H1 (cell line): Measurements from ENCODE around the gene PPM1L. TPM values are rescaled to one million over a fixed set of nuclear protein-coding genes. Genes with fewer than 3 reads are reported as not detected.
A peak's percentile ranks its signal among the peaks of the same experiment; 100 is the strongest.

ENCODE experiments used
- CTCF ChIA-PET: fragments of 300-600 bp; sonication (Branson Sonifier 250); formaldehyde crosslinking; loops from one replicate; lab custom pipeline; 2021; ENCODE audit not compliant: partially characterized antibody; lab: Charles Lee
- POLR2A ChIA-PET: fragments of 300-600 bp; sonication (Branson Sonifier 250); formaldehyde crosslinking; loops from one replicate; lab custom pipeline; 2021; ENCODE audit warnings: inconsistent platforms; ENCODE audit not compliant: partially characterized antibody; lab: Charles Lee
- DNase-seq, 2 experiments: peaks; one replicate each; pipeline versions ENCODE4 v3.0.0 to v3.0.0-alpha.2; 2010 to 2022; ENCODE audit warnings: low spot score in 2 of 2, low read depth in 1 of 2, mixed read lengths in 1 of 2
- FAIRE-seq: peaks from 2 replicates; lab custom pipeline; 2011; peaks lifted over from hg19 to GRCh38; lab: Jason Lieb, UNC
- H2AFZ ChIP-seq: 2 replicates; pipeline ENCODE4 v1.8.1; 2012; ENCODE audit warnings: low read length, inconsistent platforms
- H2AK5ac ChIP-seq: 2 replicates; pipeline ENCODE4 v1.6.1; 2013; ENCODE audit warnings: low read depth, low read length
- H2BK120ac ChIP-seq: replicated peaks from 2 replicates; pipeline ENCODE3; 2013; ENCODE audit warnings: low read depth, low read length, inconsistent platforms
- H2BK12ac ChIP-seq: 2 replicates; pipeline ENCODE4 v1.6.1; 2013; ENCODE audit warnings: low read depth, low read length
- H2BK15ac ChIP-seq: 2 replicates; pipeline ENCODE4 v1.6.1; 2013; ENCODE audit warnings: low read length
- H2BK20ac ChIP-seq: 2 replicates; pipeline ENCODE4 v1.6.1; 2013; ENCODE audit warnings: low read length
- H2BK5ac ChIP-seq: 2 replicates; pipeline ENCODE4 v1.6.1; 2013; ENCODE audit warnings: low read depth, low read length
- H3K14ac ChIP-seq: 2 replicates; pipeline ENCODE4 v1.6.1; 2013; ENCODE audit warnings: inconsistent platforms; ENCODE audit not compliant: insufficient read length
- H3K18ac ChIP-seq: 2 replicates; pipeline ENCODE4 v1.6.1; 2013; ENCODE audit warnings: low read length; ENCODE audit errors: extremely low read depth
- H3K23ac ChIP-seq: 2 replicates; pipeline ENCODE4 v1.6.1; 2013; ENCODE audit warnings: inconsistent platforms; ENCODE audit not compliant: insufficient read length
- H3K23me2 ChIP-seq: 2 replicates; pipeline ENCODE4 v1.6.1; 2013; ENCODE audit warnings: low read depth, low read length
- H3K27ac ChIP-seq: 2 replicates; pipeline ENCODE4 v1.6.1; 2011; ENCODE audit warnings: low read depth, low read length, inconsistent platforms
- H3K27me3 ChIP-seq, 4 experiments: replicated peaks in 1 of 4; 1 replicate in 1 of 4; 2 replicates in 3 of 4; pipeline versions ENCODE4 v1.6.1 to v1.8.1; 2011 to 2013; ENCODE audit warnings: low read length in 3 of 4, mild to moderate bottlenecking in 3 of 4, inconsistent platforms in 2 of 4, mixed read lengths in 2 of 4, moderate library complexity in 1 of 4; ENCODE audit not compliant: control insufficient read depth in 3 of 4, insufficient read depth in 3 of 4; ENCODE audit errors: extremely low read depth in 1 of 4
- H3K36me3 ChIP-seq, 4 experiments: 2 replicates each; pipeline versions ENCODE4 v1.6.1 to v1.8.1; 2011 to 2013; ENCODE audit warnings: mild to moderate bottlenecking in 4 of 4, low read length in 3 of 4, moderate library complexity in 2 of 4, control low read depth in 1 of 4, inconsistent platforms in 1 of 4; ENCODE audit not compliant: insufficient read depth in 4 of 4, control insufficient read depth in 2 of 4
- H3K4ac ChIP-seq: replicated peaks from 2 replicates; pipeline ENCODE3; 2013; ENCODE audit warnings: low read length, low read depth, mixed read lengths, inconsistent platforms; ENCODE audit not compliant: insufficient read length
- H3K4me1 ChIP-seq, 4 experiments: replicated peaks in 1 of 4; 1 replicate in 1 of 4; 2 replicates in 3 of 4; pipeline versions ENCODE4 v1.6.1 to v1.8.1; 2011 to 2013; ENCODE audit warnings: low read length in 3 of 4, inconsistent platforms in 2 of 4, mixed read lengths in 1 of 4; ENCODE audit not compliant: insufficient read depth in 4 of 4, control insufficient read depth in 3 of 4
- H3K4me2 ChIP-seq, 2 experiments: 2 replicates each; pipeline versions ENCODE4 v1.6.1 to v1.8.1; 2011 to 2013; ENCODE audit warnings: low read depth in 2 of 2, low read length in 2 of 2, control low read depth in 1 of 2, inconsistent platforms in 1 of 2, mild to moderate bottlenecking in 1 of 2; ENCODE audit not compliant: insufficient read depth in 1 of 2
- H3K4me3 ChIP-seq, 4 experiments: fragments of 200-600, 300-600 bp in 1 of 4; sonication (generic), shearing (Covaris generic), sonication (Bioruptor Twin) in 1 of 4; 2 replicates each; pipeline versions ENCODE4 v1.5.1 to v1.8.1; 2011 to 2016; ENCODE audit warnings: low read length in 4 of 4, low read depth in 3 of 4, control low read depth in 2 of 4, inconsistent platforms in 2 of 4, mild to moderate bottlenecking in 2 of 4, mixed read lengths in 1 of 4, moderate library complexity in 1 of 4; ENCODE audit not compliant: insufficient read depth in 2 of 4; ENCODE audit errors: extremely low read depth in 1 of 4
- H3K56ac ChIP-seq: replicated peaks from 2 replicates; pipeline ENCODE3; 2013; ENCODE audit warnings: low read depth, mild to moderate bottlenecking, mixed read lengths, low read length, inconsistent platforms; ENCODE audit not compliant: insufficient read length
- H3K79me1 ChIP-seq: 2 replicates; pipeline ENCODE4 v1.6.1; 2013; ENCODE audit warnings: low read depth, low read length, control low read depth
- H3K79me2 ChIP-seq, 2 experiments: 2 replicates each; pipeline versions ENCODE4 v1.6.1 to v1.8.1; 2012 to 2013; ENCODE audit warnings: low read length in 2 of 2, mild to moderate bottlenecking in 2 of 2, inconsistent platforms in 1 of 2; ENCODE audit not compliant: insufficient read depth in 2 of 2, control insufficient read depth in 1 of 2
- H3K9ac ChIP-seq, 4 experiments: replicated peaks in 1 of 4; 1 replicate in 1 of 4; 2 replicates in 3 of 4; pipeline versions ENCODE4 v1.6.1 to v1.8.1; 2011 to 2013; ENCODE audit warnings: low read depth in 3 of 4, low read length in 3 of 4, control low read depth in 2 of 4, mild to moderate bottlenecking in 2 of 4, moderate library complexity in 2 of 4, inconsistent platforms in 1 of 4; ENCODE audit errors: extremely low read depth in 1 of 4
- H3K9me3 ChIP-seq, 2 experiments: 2 replicates each; pipeline versions ENCODE4 v1.6.1 to v1.8.1; 2012 to 2013; ENCODE audit warnings: mild to moderate bottlenecking in 2 of 2, moderate library complexity in 2 of 2, control low read depth in 1 of 2, inconsistent platforms in 1 of 2, low read depth in 1 of 2, low read length in 1 of 2, mixed read lengths in 1 of 2; ENCODE audit not compliant: insufficient read depth in 2 of 2
- H4K20me1 ChIP-seq, 2 experiments: replicated peaks in 1 of 2; 2 replicates each; pipeline versions ENCODE3 to v1.8.1; 2011 to 2013; ENCODE audit warnings: inconsistent platforms in 2 of 2, low read length in 2 of 2, mild to moderate bottlenecking in 1 of 2; ENCODE audit not compliant: insufficient read depth in 2 of 2, control insufficient read depth in 1 of 2
- H4K5ac ChIP-seq: 2 replicates; pipeline ENCODE4 v1.6.1; 2013; ENCODE audit warnings: low read length, low read depth, mixed read lengths, inconsistent platforms; ENCODE audit not compliant: insufficient read length
- H4K8ac ChIP-seq: 2 replicates; pipeline ENCODE4 v1.8.0; 2013; ENCODE audit warnings: mild to moderate bottlenecking, moderate library complexity, low read length, inconsistent platforms; ENCODE audit not compliant: insufficient read depth; ENCODE audit errors: extremely low read depth
- H4K91ac ChIP-seq: replicated peaks from 2 replicates; pipeline ENCODE3; 2013; ENCODE audit warnings: low read length, mixed read lengths, inconsistent platforms; ENCODE audit not compliant: insufficient read length
- SP2 ChIP-seq: IDR thresholded peaks from 2 replicates; pipeline ENCODE4 v1.6.1; 2012; ENCODE audit warnings: mild to moderate bottlenecking, low read length, inconsistent platforms
- SRF ChIP-seq: IDR thresholded peaks from 2 replicates; pipeline ENCODE4 v1.6.1; 2011; ENCODE audit warnings: mild to moderate bottlenecking, low read depth, low read length, moderate library complexity
- WGBS, 2 experiments: shearing (Covaris generic) in 1 of 2; methylation state at CpG; one replicate each; pipeline versions ENCODE4 v1.1.6 to v1.1.7; 2013 to 2015; ENCODE audit warnings: low lambda C conversion rate in 2 of 2, mixed read lengths in 2 of 2, inconsistent platforms in 1 of 2, low coverage in 1 of 2, missing lambda C conversion rate in 1 of 2; ENCODE audit not compliant: insufficient replicate concordance in 2 of 2, insufficient coverage in 1 of 2, insufficient read length in 1 of 2; ENCODE audit errors: extremely low coverage in 1 of 2, missing lambda C conversion rate in 1 of 2; 5-methylcytosine and 5-hydroxymethylcytosine counted together
- polyA plus RNA-seq, 7 experiments: library from polyadenylated mRNA; depleted of rRNA in 3 of 7; stranded (reverse) in 5 of 7; unstranded in 2 of 7; fragments of >200 nt in 5 of 7; fragments of 200-250 nt in 2 of 7; gene quantifications; 1 replicate in 5 of 7; 2 replicates in 1 of 7; 4 replicates in 1 of 7; pipeline versions ENCODE4 v1.2.1 to v1.2.3, GENCODE V29; 2011 to 2013; ENCODE audit warnings: missing spikeins in 2 of 7, mixed read lengths in 2 of 7
- total RNA-seq: library from RNA; stranded (reverse); fragmentation: NEBNext Ultra II Directional; extraction: Animal tissue kit (Norgen Biotek cat#: 25700); gene quantifications from 2 replicates; pipeline ENCODE4 v1.2.1, GENCODE V29; 2021

PPM1L gene
- total and polyA plus RNA-seq, 2 of the 8 experiments (the other 6 are each of a cell fraction or from before 2014, with no cell fraction given), result 2.8 to 18.1 TPM

DNA sequence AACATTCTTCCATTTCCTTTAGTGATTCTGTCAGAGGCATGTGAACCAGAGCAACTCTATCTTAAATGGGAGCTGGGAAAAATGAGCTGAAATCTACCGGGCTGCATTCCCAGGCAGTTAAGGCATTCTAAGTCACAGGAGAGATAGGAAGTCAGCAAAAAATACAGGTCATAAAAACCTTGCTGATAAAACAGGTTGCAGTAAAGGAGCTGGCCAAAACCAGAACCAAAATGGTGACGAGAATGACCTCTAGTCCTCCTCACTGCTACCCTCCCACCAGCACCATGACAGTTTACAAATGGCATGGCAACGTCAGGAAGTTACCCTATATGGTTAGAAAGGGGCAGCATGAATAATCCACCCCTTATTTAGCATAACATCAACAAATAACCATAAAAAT is 282.7 kb downstream of the PPM1L start:
- TF ChIP-seq SRF (peak; percentile 57), SP2 (no peak)
- TF ChIP-seq, all 59 proteins: peak for 1
- no peak overlapping the region for H4K8ac ChIP-seq
- H3K79me2 ChIP-seq, result no peaks in the 10 kb centered on the region
- FAIRE-seq (no peak), DNase-seq (no peak)
- H2BK120ac ChIP-seq, result no peak overlapping the region
- no peak overlapping the region for H3K4ac ChIP-seq
- no peak overlapping the region for H3K4me2 ChIP-seq
- no peak overlapping the region for H3K23ac ChIP-seq
- no peak overlapping the region for H3K18ac ChIP-seq
- H3K56ac ChIP-seq, result no peak overlapping the region
- H4K20me1 ChIP-seq, result no peaks in the 10 kb centered on the region
- H3K14ac ChIP-seq, result no peak overlapping the region
- no peak overlapping the region for H2BK15ac ChIP-seq
- WGBS, 2 experiments, result 97% methylated on average over 3 of the region's 3 CpGs; no CpG with 5 or more reads in 1 of the 2 experiments
- no peak overlapping the region for H3K4me3 ChIP-seq
- no peak overlapping the region for H3K9ac ChIP-seq
- H4K5ac ChIP-seq, result no peak overlapping the region
- POLR2A ChIA-PET, result no interaction called here
- CTCF ChIA-PET, result interaction anchor here (1.5 kb wide), 1 partner anchor 13 kb away, joined by 3 read pairs; no protein-coding TSS in a partner anchor
- no peaks in the 10 kb centered on the region for H3K79me1 ChIP-seq
- no peaks in the 10 kb centered on the region for H3K23me2 ChIP-seq
- no peaks in the 10 kb centered on the region for H3K4me1 ChIP-seq
- no peak overlapping the region for H2AK5ac ChIP-seq
- H2BK5ac ChIP-seq, result no peak overlapping the region
- H3K36me3 ChIP-seq, result no peaks in the 10 kb centered on the region
- no peaks in the 10 kb centered on the region for H3K9me3 ChIP-seq
- no peak overlapping the region for H2BK12ac ChIP-seq
- no peak overlapping the region for H2AFZ ChIP-seq
- H3K27ac ChIP-seq, result no peak overlapping the region
- H2BK20ac ChIP-seq, result no peak overlapping the region
- H4K91ac ChIP-seq, result no peak overlapping the region
- H3K27me3 ChIP-seq, result no peaks in the 10 kb centered on the region
